NCI-H510A (cell line): ENCODE measurements around the gene RASL10A.

Experiments used
- DNase-seq: peaks from one replicate; lab custom pipeline; 2025; lab: John Stamatoyannopoulos, UW

The RASL10A gene

DNA sequence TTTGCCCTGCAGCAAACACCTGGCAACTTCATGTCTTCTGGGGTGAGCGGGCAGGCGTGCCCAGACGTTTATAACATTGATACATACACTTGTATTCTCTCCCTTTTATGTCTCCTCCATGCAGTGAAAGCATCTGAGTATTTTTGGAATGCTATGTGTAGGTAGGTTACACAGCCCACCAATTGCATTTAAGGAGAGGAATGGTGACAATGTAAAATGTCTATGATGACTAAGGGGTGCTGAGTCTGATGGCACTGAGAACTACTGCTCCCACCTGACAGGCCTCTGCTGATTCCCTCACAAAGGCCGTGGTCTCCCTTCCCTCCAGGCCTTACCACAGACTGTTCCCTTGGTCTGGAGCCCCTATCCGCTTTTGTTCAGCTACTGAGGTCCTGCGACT is 22.9 kb upstream of the RASL10A start:
- DNase-seq, result no peak

- no peak for DNase-seq
Measured at GRCh38 chr22:29337631-29338284, 22.3 kb upstream of the RASL10A start.

GRCh38 chr22:29336751-29337490 is 21.4 kb upstream of the RASL10A start:
- DNase-seq, result no peak

DNA sequence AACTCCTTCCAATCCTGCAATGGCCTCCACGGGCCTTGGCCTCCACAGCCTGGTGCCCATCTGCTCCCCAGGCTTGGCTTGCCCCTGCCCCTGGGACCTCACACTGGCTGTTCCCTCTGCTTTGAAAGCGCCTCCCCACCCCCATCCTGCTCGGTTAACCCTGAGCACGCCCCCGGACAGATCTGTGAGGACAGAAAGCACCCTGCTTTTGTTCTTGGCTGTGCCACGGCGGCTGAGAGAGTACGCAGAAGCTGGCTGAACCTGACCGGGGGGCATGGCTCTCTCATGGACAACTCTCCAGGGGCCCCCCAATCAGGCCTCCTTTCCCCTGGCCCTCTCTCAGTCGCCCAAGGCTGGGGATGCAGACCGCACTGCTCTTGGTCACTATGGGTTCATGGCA is 20.2 kb upstream of the RASL10A start:
- no peak for DNase-seq

DNA sequence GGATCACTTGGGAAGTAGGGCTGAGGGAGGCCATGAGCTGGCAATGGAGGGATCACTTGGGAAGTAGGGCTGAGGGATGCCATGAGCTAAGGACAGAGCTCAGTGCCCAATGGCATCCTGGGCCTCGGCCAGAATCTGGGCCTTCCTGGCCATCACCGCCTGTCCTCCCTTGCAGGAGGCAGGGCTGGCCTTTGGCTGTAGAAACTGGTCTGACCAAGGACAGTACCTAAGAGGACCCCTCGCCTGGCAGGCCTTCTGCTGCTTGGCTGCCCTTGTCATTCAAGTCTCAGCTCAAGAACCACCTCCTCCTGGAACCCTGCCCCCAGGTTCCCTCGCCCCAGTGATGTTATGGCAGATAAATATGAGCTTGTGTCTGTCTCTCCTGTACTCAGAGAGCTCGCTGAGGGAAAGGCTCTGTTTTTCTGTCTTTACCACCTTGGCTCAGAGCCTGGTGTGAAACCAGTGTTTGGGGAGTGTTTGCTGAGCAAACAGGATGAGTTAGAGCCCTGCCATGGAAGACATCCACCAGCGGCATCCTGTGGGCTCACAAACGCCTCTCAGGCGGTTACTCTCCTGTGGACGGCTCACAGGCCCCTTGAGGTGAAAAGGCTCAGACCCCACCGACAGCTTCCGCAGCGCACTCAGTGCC is 19.3 kb upstream of the RASL10A start:
- DNase-seq, result no peak

DNA sequence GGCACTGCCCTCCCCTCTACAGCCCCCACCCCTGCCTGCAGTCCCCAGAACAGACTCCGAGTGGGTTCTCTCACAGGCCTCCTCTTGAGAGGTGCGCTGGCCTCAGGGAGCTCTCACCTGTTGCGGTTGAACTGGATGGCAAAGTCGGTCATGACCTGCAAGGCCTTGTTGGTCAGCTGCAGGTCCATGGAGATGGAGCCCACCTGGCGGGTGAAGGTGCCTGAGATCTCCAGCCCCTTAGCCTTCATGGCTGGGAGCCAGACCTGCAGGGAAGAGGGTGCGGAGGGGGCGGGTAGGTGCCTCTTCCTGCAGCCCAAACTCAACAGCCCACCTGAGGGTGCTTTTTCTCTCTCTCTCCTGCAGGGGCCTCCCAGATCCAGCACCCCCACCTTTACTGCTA is 18.7 kb upstream of the RASL10A start:
- DNase-seq, result no peak

- DNase-seq, result no peak
Measured at GRCh38 chr22:29332886-29333496, 17.5 kb upstream of the RASL10A start.

- no peak for DNase-seq
Measured at GRCh38 chr22:29331658-29332300, 16.3 kb upstream of the RASL10A start.

DNA sequence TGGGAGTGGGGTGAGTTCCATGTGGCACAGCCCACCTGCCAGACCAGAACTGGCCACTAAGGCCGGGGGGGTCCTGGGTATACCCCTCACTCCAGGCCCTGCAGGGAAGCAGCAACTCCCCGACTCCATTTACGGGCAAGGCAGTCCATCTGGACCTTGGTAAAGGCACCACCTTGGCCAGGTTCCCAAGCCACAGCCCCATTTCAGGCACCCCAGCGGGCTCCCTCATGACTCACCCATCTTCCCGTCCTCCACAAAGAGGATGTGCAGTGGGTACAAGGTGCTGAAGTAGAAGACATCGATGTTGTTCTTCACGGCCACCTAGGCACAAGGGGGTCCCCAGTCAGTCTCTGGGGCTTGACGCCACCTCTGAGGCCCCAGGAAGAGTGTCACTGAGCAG is 15.7 kb upstream of the RASL10A start:
- no peak for DNase-seq

DNA sequence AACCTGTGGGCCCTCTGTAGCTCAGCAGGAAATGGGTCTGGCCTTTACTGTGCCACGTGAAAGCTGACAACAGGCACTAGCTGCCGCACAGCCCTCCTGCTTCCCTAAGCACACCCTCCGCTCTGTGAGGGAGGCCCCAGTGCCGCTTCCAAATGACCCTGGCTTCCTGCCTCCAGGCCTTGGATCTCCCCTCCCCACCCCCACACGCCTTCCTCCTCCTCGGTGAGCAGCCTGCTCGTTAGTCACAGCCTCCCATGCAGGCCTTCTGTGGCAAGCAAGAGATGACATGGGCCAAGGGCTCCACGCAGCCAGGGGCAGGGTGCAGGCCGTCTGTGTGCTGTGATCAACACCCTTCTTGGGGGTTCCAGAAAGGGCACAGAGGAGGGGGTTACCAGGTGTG is 15.3 kb upstream of the RASL10A start:
- no peak for DNase-seq

GRCh38 chr22:29330291-29330690 is 14.8 kb upstream of the RASL10A start:
- DNase-seq, result no peak

DNA sequence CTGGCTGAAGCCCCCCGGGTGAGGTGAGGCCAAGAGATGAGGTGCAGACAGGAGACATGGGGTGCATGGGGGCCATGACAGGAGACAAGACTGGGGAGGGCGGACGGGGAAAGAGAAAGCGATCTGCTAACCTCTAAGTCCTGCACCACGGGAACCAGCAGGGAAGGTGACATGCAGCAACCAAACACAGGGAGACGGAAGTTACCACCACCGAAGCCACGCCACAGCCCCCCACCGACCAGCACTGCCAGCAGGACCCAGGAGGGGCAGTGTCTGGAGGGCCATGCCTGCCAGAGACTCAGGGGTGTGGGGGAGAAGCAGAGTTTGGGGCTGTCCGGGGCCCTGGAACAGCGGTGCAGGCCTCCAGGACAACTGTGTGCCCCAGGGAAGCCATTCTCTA is 14.1 kb upstream of the RASL10A start:
- DNase-seq, result no peak

GRCh38 chr22:29328566-29329500 is 13.3 kb upstream of the RASL10A start:
- no peak for DNase-seq

DNA sequence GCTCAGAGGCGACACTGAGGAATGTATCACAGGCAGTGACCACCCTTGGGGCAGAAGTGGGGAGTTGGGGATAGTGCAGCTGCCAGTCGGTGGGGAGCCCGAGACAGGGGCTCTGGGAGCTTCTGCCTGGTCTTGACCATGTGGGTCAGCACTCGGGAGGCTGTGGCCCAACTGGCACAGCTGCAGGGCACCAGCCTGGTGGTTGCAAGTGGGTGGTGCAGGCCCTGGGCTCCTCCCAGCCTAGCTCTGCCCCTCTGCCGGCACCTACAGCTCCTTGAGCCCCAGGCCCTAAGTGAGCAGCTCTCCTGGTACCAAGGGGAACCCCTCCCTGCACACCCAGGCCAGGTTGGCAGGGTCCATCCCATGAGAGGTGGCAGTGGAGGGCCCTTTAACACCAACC is 12.6 kb upstream of the RASL10A start:
- no peak for DNase-seq

- DNase-seq, result no peak
Measured at GRCh38 chr22:29327089-29327764, 11.7 kb upstream of the RASL10A start.

- DNase-seq, result no peak
Measured at GRCh38 chr22:29326481-29326880, 11.0 kb upstream of the RASL10A start.

GRCh38 chr22:29325785-29326315 is 10.4 kb upstream of the RASL10A start:
- DNase-seq, result no peak

DNA sequence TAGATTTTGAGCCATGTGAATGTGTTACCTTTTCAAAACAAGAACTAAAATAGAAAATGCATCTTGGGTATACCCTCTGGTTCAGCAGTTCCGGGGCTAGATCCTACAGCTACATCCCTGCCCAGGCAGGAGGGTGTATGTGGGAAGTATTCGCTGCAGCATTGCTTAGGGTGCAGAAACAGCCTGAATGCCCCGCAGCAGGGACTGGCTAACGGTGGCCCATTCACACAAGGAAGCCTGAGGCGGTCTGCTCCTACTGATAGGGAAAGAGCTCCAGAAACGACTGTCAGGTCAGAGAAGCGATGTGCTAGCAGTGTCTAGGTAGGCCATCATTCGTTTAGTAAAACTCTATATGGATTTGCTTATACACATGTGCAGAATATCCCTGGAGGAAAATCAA is 9.9 kb upstream of the RASL10A start:
- no peak for DNase-seq

DNA sequence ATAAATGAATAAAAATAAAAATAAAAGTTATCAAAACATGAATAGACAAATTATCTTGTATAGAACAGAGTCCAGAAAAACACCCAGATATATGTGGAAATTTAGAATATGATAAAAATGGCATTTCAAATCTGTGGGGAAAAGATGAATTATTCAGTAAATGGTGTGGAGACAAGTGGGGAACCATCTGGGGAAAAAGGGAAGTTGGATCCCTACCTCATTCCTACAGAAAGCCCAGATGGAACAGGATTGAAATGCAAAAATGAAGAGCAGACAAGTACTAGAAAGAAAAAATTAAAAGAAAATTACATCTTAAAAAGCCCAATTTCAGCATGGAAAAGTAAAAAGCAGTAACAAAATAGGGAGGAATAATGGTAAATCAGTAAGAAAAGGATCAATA is 8.1 kb upstream of the RASL10A start:
- no peak for DNase-seq

DNA sequence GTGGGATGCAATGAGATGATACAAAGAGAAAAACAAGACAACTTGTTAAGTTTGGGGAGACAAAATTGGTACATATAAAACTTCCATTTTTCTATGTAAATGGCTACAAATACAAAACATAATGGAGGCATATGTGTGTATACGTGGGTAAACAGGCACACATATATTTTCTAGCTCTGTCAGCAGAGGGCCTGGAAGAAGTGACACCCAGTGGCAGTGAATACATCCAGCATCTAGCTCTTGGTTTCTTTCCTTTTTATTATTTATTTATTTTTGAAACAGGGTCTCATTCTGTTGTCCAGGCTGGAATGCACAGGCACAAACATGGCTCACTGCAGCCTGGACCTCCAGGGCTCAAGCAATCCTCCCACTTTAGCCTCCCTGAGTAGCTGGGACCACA is 5.0 kb upstream of the RASL10A start:
- DNase-seq, result no peak
